Loucy (cell line): Measurements from ENCODE around the gene GNA12.
"Not testable (repeated sequence)": the region's sequence is repeated elsewhere in the genome, so short reads cannot be mapped to it uniquely, and the experiment has no call there.

Experiments
- H2AFZ ChIP-seq: fragments of 200-600 bp; sonication (generic); 2 replicates; pipeline ENCODE4 v1.6.0; 2016; ENCODE audit warnings: antibody characterized with exemption, mild to moderate bottlenecking, low read length, moderate library complexity
- H3F3A ChIP-seq: fragments of 200-600 bp; 2 replicates; pipeline ENCODE4 v1.6.0; 2016; ENCODE audit warnings: antibody characterized with exemption, low read depth, mild to moderate bottlenecking
- H3K27me3 ChIP-seq: fragments of 200-600 bp; sonication (generic); 2 replicates; pipeline ENCODE4 v1.6.1; 2014; ENCODE audit warnings: low read length, mild to moderate bottlenecking; ENCODE audit not compliant: insufficient read depth, poor library complexity, severe bottlenecking
- H3K36me3 ChIP-seq: fragments of 200-600 bp; sonication (generic); 2 replicates; pipeline ENCODE4 v1.6.1; 2016; ENCODE audit warnings: low read length; ENCODE audit not compliant: insufficient read depth
- H3K4me1 ChIP-seq: fragments of 200-600 bp; sonication (generic); 2 replicates; pipeline ENCODE4 v1.5.1; 2014; ENCODE audit warnings: low read length, mild to moderate bottlenecking; ENCODE audit not compliant: insufficient read depth, poor library complexity, severe bottlenecking
- H3K4me2 ChIP-seq: fragments of 200-600 bp; sonication (generic); 2 replicates; pipeline ENCODE4 v1.6.0; 2014; ENCODE audit warnings: antibody characterized with exemption, low read length, low read depth, mild to moderate bottlenecking; ENCODE audit not compliant: poor library complexity, severe bottlenecking
- H3K4me3 ChIP-seq: fragments of 200-600 bp; sonication (generic); 2 replicates; pipeline ENCODE4 v1.5.1; 2014; ENCODE audit warnings: low read length, mild to moderate bottlenecking, mixed read lengths; ENCODE audit not compliant: poor library complexity, severe bottlenecking
- H3K79me2 ChIP-seq: fragments of 200-600 bp; sonication (generic); 2 replicates; pipeline ENCODE4 v1.6.1; 2014; ENCODE audit warnings: low read length; ENCODE audit not compliant: insufficient read depth
- H3K9ac ChIP-seq: fragments of 200-600 bp; sonication (generic); 2 replicates; pipeline ENCODE4 v1.6.0; 2014; ENCODE audit warnings: mild to moderate bottlenecking, low read depth, low read length, moderate library complexity; ENCODE audit not compliant: poor library complexity, severe bottlenecking
- H3K9me2 ChIP-seq: fragments of 200-600 bp; sonication (generic); replicated peaks from 2 replicates; pipeline ENCODE4 v1.6.1; 2016; ENCODE audit warnings: low read depth, low read length, mixed read lengths
- H3K9me3 ChIP-seq: fragments of 200-600 bp; sonication (generic); 2 replicates; pipeline ENCODE4 v1.6.1; 2014; ENCODE audit warnings: mild to moderate bottlenecking, antibody characterized with exemption, low read length, low read depth; ENCODE audit not compliant: insufficient read depth
- H4K20me1 ChIP-seq: fragments of 200-600 bp; sonication (generic); 2 replicates; pipeline ENCODE4 v1.6.0; 2014; ENCODE audit warnings: antibody characterized with exemption, low read length, mild to moderate bottlenecking; ENCODE audit not compliant: insufficient read depth, poor library complexity, severe bottlenecking
- EZH2phosphoT487 ChIP-seq: fragments of 200-600 bp; IDR thresholded peaks from 2 replicates; pipeline ENCODE4 v1.6.1; 2018; ENCODE audit warnings: antibody characterized with exemption, mild to moderate bottlenecking, moderate library complexity, borderline replicate concordance
- TF ChIP-seq, protein P1 (sequence below): fragments of 200-600 bp; sonication (generic); conservative IDR thresholded peaks from 2 replicates; pipeline ENCODE4 v1.5.1; 2014; ENCODE audit warnings: mild to moderate bottlenecking, antibody characterized with exemption, low read length

GNA12 gene

DNA sequence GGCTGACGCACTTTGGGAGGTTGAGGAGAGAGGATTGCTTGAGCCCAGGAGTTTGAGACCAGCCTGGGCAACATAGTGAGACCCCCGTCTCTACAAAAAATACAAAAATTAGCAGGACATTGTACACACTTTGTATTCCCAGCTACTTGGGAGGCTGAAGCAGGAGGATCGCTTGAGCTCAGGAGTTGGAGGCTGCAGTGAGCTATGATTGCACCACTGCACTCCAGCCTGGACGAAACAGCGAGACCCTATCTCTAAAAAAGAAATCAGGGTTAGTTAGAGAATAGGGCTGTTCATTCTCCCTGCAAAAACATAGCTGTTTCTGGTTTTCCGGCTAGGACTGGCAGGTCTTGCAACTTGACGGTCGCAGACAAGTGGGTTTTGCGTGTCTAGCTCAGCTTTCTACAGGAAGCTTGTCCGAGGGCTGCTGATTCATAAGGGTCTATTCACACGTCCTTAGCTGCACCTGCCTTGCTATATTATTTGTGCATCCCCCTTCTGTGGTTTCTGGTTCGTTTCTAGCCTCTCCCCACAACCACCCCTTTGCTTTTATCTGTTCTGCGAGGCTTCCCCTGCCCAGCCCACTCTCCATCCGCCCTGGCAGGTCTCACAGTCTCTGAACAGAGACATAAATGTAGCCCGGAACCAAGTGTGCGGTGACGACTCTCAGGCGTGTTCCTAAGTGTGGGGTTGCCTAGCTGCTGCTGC, 145.4 kb downstream of the GNA12 start:
- Histone ChIP-seq H3K9ac (peak overlapping the region; percentile 93), H3K4me2 (peak overlapping the region; percentile 99), H4K20me1 (no peaks in the 10 kb centered on the region), H3K79me2 (peaks cover 25% of the 10 kb centered on the region; the same call in 1 of the 2 replicates), H3K9me3 (no peaks in the 10 kb centered on the region), H3K4me1 (peaks cover 65% of the 10 kb centered on the region), H3K36me3 (no peaks in the 10 kb centered on the region), H2AFZ (no peak overlapping the region), H3F3A (peaks cover 20% of the 10 kb centered on the region), H3K4me3 (peak overlapping the region; percentile 70), H3K9me2 (no peaks in the 10 kb centered on the region), H3K27me3 (no peaks in the 10 kb centered on the region)
- TF ChIP-seq, protein P1, sequence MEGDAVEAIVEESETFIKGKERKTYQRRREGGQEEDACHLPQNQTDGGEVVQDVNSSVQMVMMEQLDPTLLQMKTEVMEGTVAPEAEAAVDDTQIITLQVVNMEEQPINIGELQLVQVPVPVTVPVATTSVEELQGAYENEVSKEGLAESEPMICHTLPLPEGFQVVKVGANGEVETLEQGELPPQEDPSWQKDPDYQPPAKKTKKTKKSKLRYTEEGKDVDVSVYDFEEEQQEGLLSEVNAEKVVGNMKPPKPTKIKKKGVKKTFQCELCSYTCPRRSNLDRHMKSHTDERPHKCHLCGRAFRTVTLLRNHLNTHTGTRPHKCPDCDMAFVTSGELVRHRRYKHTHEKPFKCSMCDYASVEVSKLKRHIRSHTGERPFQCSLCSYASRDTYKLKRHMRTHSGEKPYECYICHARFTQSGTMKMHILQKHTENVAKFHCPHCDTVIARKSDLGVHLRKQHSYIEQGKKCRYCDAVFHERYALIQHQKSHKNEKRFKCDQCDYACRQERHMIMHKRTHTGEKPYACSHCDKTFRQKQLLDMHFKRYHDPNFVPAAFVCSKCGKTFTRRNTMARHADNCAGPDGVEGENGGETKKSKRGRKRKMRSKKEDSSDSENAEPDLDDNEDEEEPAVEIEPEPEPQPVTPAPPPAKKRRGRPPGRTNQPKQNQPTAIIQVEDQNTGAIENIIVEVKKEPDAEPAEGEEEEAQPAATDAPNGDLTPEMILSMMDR, result no peak
- no peak for TF ChIP-seq EZH2phosphoT487

- H3K9me2 ChIP-seq, H3K4me2 ChIP-seq, H3K79me2 ChIP-seq, H3K9ac ChIP-seq, H3K4me3 ChIP-seq, H3K9me3 ChIP-seq, H3K27me3 ChIP-seq, H3K36me3 ChIP-seq, H2AFZ ChIP-seq, H4K20me1 ChIP-seq: not testable (repeated sequence)
- peaks cover 43% of the 10 kb centered on the region for H3K4me1 ChIP-seq
- H3F3A ChIP-seq, result peaks cover 14% of the 10 kb centered on the region
Observed at GRCh38 chr7:2694122-2694436, 150.0 kb downstream of the GNA12 start.

- H3K9me2 ChIP-seq, H2AFZ ChIP-seq, H3K4me3 ChIP-seq, H3K9me3 ChIP-seq, H3K27me3 ChIP-seq, H3K79me2 ChIP-seq, H3K36me3 ChIP-seq, H3K4me2 ChIP-seq, H4K20me1 ChIP-seq, H3K9ac ChIP-seq: not testable (repeated sequence)
- H3K4me1 ChIP-seq, result peaks cover 43% of the 10 kb centered on the region
- peaks cover 13% of the 10 kb centered on the region for H3F3A ChIP-seq
Observed at GRCh38 chr7:2693420-2694121, 150.5 kb downstream of the GNA12 start.

DNA sequence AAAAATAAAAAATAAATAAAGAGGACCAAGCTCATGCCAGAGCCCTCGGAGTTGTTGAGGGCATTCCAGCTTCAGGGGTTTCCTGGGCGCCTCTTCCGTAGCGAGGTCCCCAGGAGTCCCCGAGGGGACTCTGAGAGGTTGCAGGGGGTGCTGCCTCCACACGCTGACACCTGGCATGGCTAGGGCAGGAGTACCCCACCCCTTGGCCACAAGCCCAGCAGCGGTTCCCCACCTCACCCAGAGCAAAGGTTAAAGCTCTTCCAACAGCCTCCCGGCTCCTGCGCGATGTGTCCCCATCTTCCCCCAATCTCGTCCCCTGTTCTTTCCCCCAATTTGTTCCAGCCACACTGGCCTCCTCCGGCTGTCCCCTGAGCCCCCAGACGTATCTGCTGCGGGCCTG, 151.6 kb downstream of the GNA12 start:
- Histone ChIP-seq H3K79me2 (no peaks in the 10 kb centered on the region), H3F3A (0 out of 2 replicates have a peak, but pooled peaks cover 3% of the 10 kb centered on the region), H4K20me1 (no peaks in the 10 kb centered on the region), H3K4me1 (peaks cover 33% of the 10 kb centered on the region), H3K4me3 (no peak overlapping the region), H3K9me3 (no peaks in the 10 kb centered on the region), H3K9me2 (no peaks in the 10 kb centered on the region), H3K36me3 (no peaks in the 10 kb centered on the region), H3K4me2 (no peak overlapping the region), H3K27me3 (no peaks in the 10 kb centered on the region), H2AFZ (no peak overlapping the region), H3K9ac (no peak overlapping the region)
- TF ChIP-seq EZH2phosphoT487, result no peak
- TF ChIP-seq, protein P1, result no peak

DNA sequence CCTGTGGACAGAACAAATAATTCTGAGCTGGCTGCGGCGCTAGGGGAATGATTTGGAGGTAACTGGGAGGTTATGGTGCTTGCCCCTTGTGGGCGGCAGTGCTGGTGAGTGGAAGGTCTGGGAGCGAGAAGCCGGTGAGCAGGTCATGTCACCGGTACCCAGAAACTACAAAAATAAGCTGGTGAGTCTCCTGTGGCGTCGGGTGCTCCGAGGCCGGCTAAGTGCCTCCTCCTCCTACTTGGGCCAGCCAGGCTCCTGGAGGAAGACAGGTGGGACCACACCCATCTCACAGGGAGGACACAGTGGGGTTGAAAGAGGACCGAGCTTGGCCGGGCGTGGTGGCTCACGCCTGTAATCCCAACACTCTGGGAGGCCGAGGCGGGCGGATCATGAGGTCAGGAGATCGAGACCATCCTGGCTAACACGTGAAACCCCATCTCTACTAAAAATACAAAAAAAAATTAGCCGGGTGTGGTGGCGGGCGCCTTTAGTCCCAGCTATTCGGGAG, 152.1 kb downstream of the GNA12 start:
- not testable (repeated sequence) for H3K4me3 ChIP-seq, H3K9me2 ChIP-seq, H3F3A ChIP-seq, H3K27me3 ChIP-seq, H3K9ac ChIP-seq, H2AFZ ChIP-seq, H3K9me3 ChIP-seq, H3K79me2 ChIP-seq, H3K4me2 ChIP-seq, H3K36me3 ChIP-seq, H4K20me1 ChIP-seq
- peaks cover 28% of the 10 kb centered on the region for H3K4me1 ChIP-seq
